GM12878 (cell line): ENCODE results near the gene UST. TPM values are rescaled to one million over a fixed set of nuclear protein-coding genes. Genes with fewer than 3 reads are reported as not detected.

Source experiments
- BCL11A ChIP-seq: IDR thresholded peaks from 2 replicates; pipeline ENCODE4 v1.6.1; 2011; ENCODE audit warnings: low read depth, low read length
- CBX5 ChIP-seq: sonication (generic); IDR thresholded peaks from 2 replicates; pipeline ENCODE4 v1.6.1; 2016; ENCODE audit warnings: low read depth, moderate library complexity, mild to moderate bottlenecking, inconsistent platforms
- CHD4 ChIP-seq: fragments of 200-600 bp; sonication (generic); IDR thresholded peaks from 2 replicates; pipeline ENCODE4 v1.6.1; 2016; ENCODE audit warnings: mild to moderate bottlenecking
- E2F8 ChIP-seq: fragments of 450-650 bp; IDR thresholded peaks from 2 replicates; pipeline ENCODE4 v1.6.1; 2018; ENCODE audit warnings: mild to moderate bottlenecking, low read depth, moderate library complexity; ENCODE audit not compliant: partially characterized antibody
- EED ChIP-seq: sonication (generic); IDR thresholded peaks from 2 replicates; pipeline ENCODE4 v1.6.1; 2016; ENCODE audit warnings: antibody characterized with exemption, low read depth
- EP300 ChIP-seq, 2 experiments: fragments of 150-350 bp in 1 of 2; IDR thresholded peaks; 2 replicates each; pipeline ENCODE4 v1.6.1; 2011 to 2012; ENCODE audit warnings: low read depth in 2 of 2, low read length in 2 of 2, borderline replicate concordance in 1 of 2, improper control_type of control experiment in 1 of 2, inconsistent platforms in 1 of 2; ENCODE audit not compliant: control insufficient read depth in 1 of 2
- IRF4 ChIP-seq: IDR thresholded peaks from 2 replicates; pipeline ENCODE4 v1.6.1; 2011; ENCODE audit warnings: low read depth, low read length
- JUNB ChIP-seq: IDR thresholded peaks from 2 replicates; pipeline ENCODE4 v1.6.1; 2016; ENCODE audit warnings: antibody characterized with exemption, mild to moderate bottlenecking
- MEF2A ChIP-seq: IDR thresholded peaks from 2 replicates; pipeline ENCODE4 v1.6.1; 2011; ENCODE audit warnings: low read depth, mild to moderate bottlenecking, low read length, moderate library complexity; ENCODE audit not compliant: insufficient read depth
- MYB ChIP-seq: fragments of 150-350 bp; IDR thresholded peaks from 2 replicates; pipeline ENCODE4 v1.6.1; 2014; ENCODE audit warnings: mild to moderate bottlenecking, low read depth, low read length, borderline replicate concordance
- NR2C1 ChIP-seq: fragments of 450-650 bp; IDR thresholded peaks from 2 replicates; pipeline ENCODE4 v1.6.1; 2017; ENCODE audit warnings: antibody characterized with exemption, mild to moderate bottlenecking, moderate library complexity
- NR2F1 ChIP-seq: fragments of 450-650 bp; conservative IDR thresholded peaks from 2 replicates; pipeline ENCODE4 v1.6.1; 2017; ENCODE audit warnings: mild to moderate bottlenecking
- SMARCA5 ChIP-seq: fragments of 450-650 bp; IDR thresholded peaks from 2 replicates; pipeline ENCODE4 v1.6.1; 2017; ENCODE audit warnings: mild to moderate bottlenecking
- SUPT20H ChIP-seq: IDR thresholded peaks from 2 replicates; pipeline ENCODE4 v1.6.1; 2011; ENCODE audit warnings: low read depth, mild to moderate bottlenecking, low read length, moderate library complexity, borderline replicate concordance; ENCODE audit not compliant: control insufficient read depth
- TCF12 ChIP-seq: IDR thresholded peaks from 2 replicates; pipeline ENCODE4 v1.6.1; 2011; ENCODE audit warnings: low read depth, mild to moderate bottlenecking, low read length
- TCF3 ChIP-seq: IDR thresholded peaks from 2 replicates; pipeline ENCODE4 v1.6.1; 2012; ENCODE audit warnings: low read depth, mild to moderate bottlenecking, low read length, borderline replicate concordance; ENCODE audit not compliant: insufficient read depth
- ZBTB4 ChIP-seq: fragments of 450-650 bp; formaldehyde crosslinking; IDR thresholded peaks from 2 replicates; pipeline ENCODE4 v1.4.0; 2022; ENCODE audit warnings: mild to moderate bottlenecking, moderate library complexity
- ZNF274 ChIP-seq: IDR thresholded peaks from one replicate; pipeline ENCODE4 v1.8.0; 2011; ENCODE audit not compliant: insufficient read length, insufficient read depth
- ZNF622 ChIP-seq: fragments of 450-650 bp; IDR thresholded peaks from 2 replicates; pipeline ENCODE4 v1.6.1; 2017; ENCODE audit warnings: mild to moderate bottlenecking, inconsistent platforms
- polyA plus RNA-seq, 11 experiments: library from polyadenylated mRNA; depleted of rRNA in 4 of 11; unstranded in 6 of 11; stranded (reverse) in 5 of 11; fragments of >200 nt; fragmentation: Nextera tagmentation in 4 of 11; fragmentation: Illumina TruSeq in 1 of 11; extraction: Ambion mirVana in 4 of 11; extraction: Trizol in 1 of 11; gene quantifications; 1 replicate in 1 of 11; 2 replicates in 10 of 11; pipeline versions ENCODE4 v1.2.1 to v1.2.3, GENCODE V29; 2011 to 2016; ENCODE audit warnings: inconsistent platforms in 2 of 11, missing spikeins in 2 of 11, low read depth in 1 of 11
- total RNA-seq, 4 experiments: library from RNA; depleted of rRNA in 3 of 4; stranded (reverse); fragments of >200 nt in 3 of 4; fragmentation: Illumina TruSeq in 1 of 4; extraction: Trizol in 1 of 4; gene quantifications; 2 replicates each; pipeline versions ENCODE4 v1.2.1 to v1.2.3, GENCODE V29; 2013 to 2021
- TF ChIP-seq, protein P1 (sequence below): fragments of 450-650 bp; IDR thresholded peaks from 2 replicates; pipeline ENCODE4 v1.6.1; 2016; ENCODE audit warnings: mild to moderate bottlenecking

Gene UST
- total and polyA plus RNA-seq, 10 of the 15 experiments (the other 5 are each of a cell fraction or from before 2014, with no cell fraction given), result 0.74 to 43.3 (median 2.2) TPM

DNA sequence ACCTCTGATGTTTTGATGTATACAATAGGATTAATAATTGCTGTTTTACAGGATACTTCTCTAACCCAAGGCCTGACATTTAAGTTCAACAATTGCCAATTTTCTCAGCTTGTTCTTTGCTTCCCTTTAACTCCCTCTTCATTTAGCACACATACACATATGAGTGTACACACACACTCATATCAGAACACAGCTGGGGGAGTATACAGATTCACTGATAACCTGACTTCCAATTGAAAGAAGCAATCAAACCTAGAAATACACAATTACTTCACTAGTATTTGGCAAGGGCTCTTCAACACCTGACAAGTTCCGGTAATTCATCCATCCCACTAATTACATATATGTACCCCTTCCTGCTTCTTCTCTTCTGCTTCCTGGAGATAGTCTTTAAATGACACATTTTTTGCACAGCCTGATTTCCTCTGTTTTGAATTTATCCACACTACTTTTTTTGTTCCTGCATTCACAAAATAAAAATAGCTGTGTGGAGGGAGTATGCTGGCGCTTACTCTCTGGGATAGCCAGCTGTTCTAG lies 11.2 kb downstream of the UST start (continued):
- TF ChIP-seq ZBTB4 (CRISPR knock-in tag), result peak; percentile 57; the same call in 1 of the 2 replicates
- TF ChIP-seq ZNF274, result no peak
- TF ChIP-seq MEF2A, result peak; percentile 80; the same call in 1 of the 2 replicates
- TF ChIP-seq SMARCA5, result no peak
- no peak for TF ChIP-seq SUPT20H
- no peak for TF ChIP-seq EED
- TF ChIP-seq NR2C1, result no peak
- TF ChIP-seq MYB, result no peak
- TF ChIP-seq JUNB, result peak; percentile 76
- TF ChIP-seq TCF3, result peak; percentile 68; the same call in 1 of the 2 replicates
- no peak for TF ChIP-seq CHD4
- peak; percentile 89; the same call in 1 of the 2 replicates for TF ChIP-seq IRF4
- TF ChIP-seq BCL11A, result peak; percentile 90
- TF ChIP-seq, protein P1, sequence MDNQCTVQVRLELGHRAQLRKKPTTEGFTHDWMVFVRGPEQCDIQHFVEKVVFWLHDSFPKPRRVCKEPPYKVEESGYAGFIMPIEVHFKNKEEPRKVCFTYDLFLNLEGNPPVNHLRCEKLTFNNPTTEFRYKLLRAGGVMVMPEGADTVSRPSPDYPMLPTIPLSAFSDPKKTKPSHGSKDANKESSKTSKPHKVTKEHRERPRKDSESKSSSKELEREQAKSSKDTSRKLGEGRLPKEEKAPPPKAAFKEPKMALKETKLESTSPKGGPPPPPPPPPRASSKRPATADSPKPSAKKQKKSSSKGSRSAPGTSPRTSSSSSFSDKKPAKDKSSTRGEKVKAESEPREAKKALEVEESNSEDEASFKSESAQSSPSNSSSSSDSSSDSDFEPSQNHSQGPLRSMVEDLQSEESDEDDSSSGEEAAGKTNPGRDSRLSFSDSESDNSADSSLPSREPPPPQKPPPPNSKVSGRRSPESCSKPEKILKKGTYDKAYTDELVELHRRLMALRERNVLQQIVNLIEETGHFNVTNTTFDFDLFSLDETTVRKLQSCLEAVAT, result no peak
- peak; percentile 46 for TF ChIP-seq E2F8
- peak in 1 of 2 experiments; percentile 27; a peak in 1 of 4 replicates for TF ChIP-seq EP300 (IDR thresholded peaks at IDR 0.05; ENCODE audit: borderline replicate concordance in 1 of 2, control insufficient read depth in 1 of 2, low read depth in 2 of 2, low read length in 2 of 2)
- TF ChIP-seq ZNF622, result no peak
- TF ChIP-seq NR2F1, result no peak
- peak; percentile 91 for TF ChIP-seq TCF12
- TF ChIP-seq CBX5, result no peak; the same call in none of the 2 replicates
